GM23338 (cell line): ENCODE results near the gene TEPSIN. TPM values are rescaled to one million over a fixed set of nuclear protein-coding genes. Genes with fewer than 3 reads are reported as not detected.

ENCODE experiments used
- ATAC-seq: fragments of 200-7000 bp; cut with Tn5 transposase; 3 replicates; pipeline ENCODE4 v1.9.1; 2020
- DNase-seq: peaks from one replicate; pipeline ENCODE4 v3.0.0-alpha.2; 2015; ENCODE audit warnings: low spot score
- H2AFZ ChIP-seq: fragments of 200-600 bp; sonication (generic); 2 replicates; pipeline ENCODE4 v1.8.0; 2016; ENCODE audit warnings: antibody characterized with exemption, mild to moderate bottlenecking, moderate library complexity
- H3F3A ChIP-seq: fragments of 200-600 bp; sonication (generic); replicated peaks from 2 replicates; pipeline ENCODE4 v1.8.0; 2017; ENCODE audit warnings: antibody characterized with exemption, mixed run types, low read depth
- H3K27ac ChIP-seq: fragments of 200-600 bp; sonication (generic); 2 replicates; pipeline ENCODE4 v1.6.1; 2016; ENCODE audit warnings: low read depth
- H3K27me3 ChIP-seq: fragments of 200-600 bp; sonication (generic); 2 replicates; pipeline ENCODE4 v1.8.0; 2016; ENCODE audit warnings: mild to moderate bottlenecking, mixed run types, moderate library complexity; ENCODE audit not compliant: insufficient read depth
- H3K36me3 ChIP-seq: fragments of 200-600 bp; sonication (generic); 2 replicates; pipeline ENCODE4 v1.8.0; 2016; ENCODE audit warnings: mild to moderate bottlenecking; ENCODE audit not compliant: insufficient read depth
- H3K4me1 ChIP-seq: fragments of 200-600 bp; sonication (generic); 2 replicates; pipeline ENCODE4 v1.8.0; 2016; ENCODE audit warnings: mild to moderate bottlenecking, moderate library complexity; ENCODE audit not compliant: insufficient read depth
- H3K4me2 ChIP-seq: fragments of 200-600 bp; sonication (generic); 2 replicates; pipeline ENCODE4 v1.7.1; 2017; ENCODE audit warnings: mixed run types
- H3K4me3 ChIP-seq: fragments of 200-600 bp; sonication (generic); 2 replicates; pipeline ENCODE4 v1.6.1; 2016; ENCODE audit warnings: mixed run types
- H3K79me2 ChIP-seq: fragments of 200-600 bp; sonication (generic); replicated peaks from 2 replicates; pipeline ENCODE4 v1.8.0; 2017; ENCODE audit warnings: mild to moderate bottlenecking; ENCODE audit not compliant: insufficient read depth
- H3K9me2 ChIP-seq: fragments of 200-600 bp; sonication (generic); 2 replicates; pipeline ENCODE4 v1.8.0; 2017; ENCODE audit not compliant: insufficient read depth
- H4K20me1 ChIP-seq: fragments of 200-600 bp; sonication (generic); replicated peaks from 2 replicates; pipeline ENCODE4 v1.8.0; 2017; ENCODE audit warnings: mild to moderate bottlenecking; ENCODE audit not compliant: insufficient read depth
- H3K27ac Mint-ChIP-seq: 2 replicates; pipeline ENCODE4 v1.8.0; 2020; ENCODE audit warnings: inconsistent platforms, mild to moderate bottlenecking, moderate library complexity, mixed read lengths
- H3K27me3 Mint-ChIP-seq: 3 replicates; pipeline ENCODE4 v1.8.0; 2022; ENCODE audit warnings: low read depth, mild to moderate bottlenecking, moderate library complexity, mixed read lengths, inconsistent platforms; ENCODE audit not compliant: insufficient read depth, poor library complexity
- H3K36me3 Mint-ChIP-seq: 3 replicates; pipeline ENCODE4 v1.8.0; 2021; ENCODE audit warnings: low read depth, mild to moderate bottlenecking, inconsistent platforms, moderate library complexity, mixed read lengths
- H3K4me1 Mint-ChIP-seq: 3 replicates; pipeline ENCODE4 v1.8.0; 2020; ENCODE audit warnings: mild to moderate bottlenecking, inconsistent platforms, mixed read lengths
- H3K4me3 Mint-ChIP-seq: 3 replicates; pipeline ENCODE4 v1.8.0; 2021; ENCODE audit warnings: moderate library complexity, mild to moderate bottlenecking, inconsistent platforms, mixed read lengths
- H3K9me3 Mint-ChIP-seq: 3 replicates; pipeline ENCODE4 v1.8.0; 2020; ENCODE audit warnings: moderate library complexity, mild to moderate bottlenecking, inconsistent platforms, mixed read lengths
- EZH2phosphoT487 ChIP-seq: fragments of 200-600 bp; sonication (generic); IDR thresholded peaks from one replicate; pipeline ENCODE4 v1.8.1; 2018; ENCODE audit warnings: antibody characterized with exemption; ENCODE audit not compliant: unreplicated experiment
- REST ChIP-seq: IDR thresholded peaks from one replicate; pipeline ENCODE4 v1.6.1; 2018; ENCODE audit warnings: antibody characterized with exemption; ENCODE audit not compliant: unreplicated experiment
- ZNF331 ChIP-seq: fragments of 250-450 bp; sonication (Bioruptor Pico); IDR thresholded peaks from 2 replicates; pipeline ENCODE4 v1.5.0; 2020; ENCODE audit warnings: low read depth, mild to moderate bottlenecking, moderate library complexity
- polyA plus RNA-seq: library from polyadenylated mRNA; unstranded; fragments of >200 nt; fragmentation: Nextera tagmentation; extraction: Ambion mirVana; gene quantifications from 2 replicates; pipeline ENCODE4 v1.2.1, GENCODE V29; 2016
- total RNA-seq: library from RNA; depleted of rRNA; stranded (reverse); fragments of >200 nt; shearing (Covaris generic); gene quantifications from 2 replicates; pipeline ENCODE4 v1.2.3, GENCODE V29; 2014
- TF ChIP-seq, protein P1 (sequence below): fragments of 250-450 bp; sonication (Bioruptor Pico); IDR thresholded peaks from 2 replicates; pipeline ENCODE4 v1.5.0; 2020; ENCODE audit warnings: mild to moderate bottlenecking, moderate library complexity
- TF ChIP-seq, protein P2 (sequence below), 2 experiments: fragments of 200-600 bp in 1 of 2; sonication (generic) in 1 of 2; conservative IDR thresholded peaks; 2 replicates each; pipeline versions ENCODE4 v1.5.1 to v1.6.1; 2016 to 2017; ENCODE audit warnings: antibody characterized with exemption in 2 of 2, low read depth in 2 of 2, mild to moderate bottlenecking in 2 of 2, moderate library complexity in 1 of 2

TEPSIN gene
- total and polyA plus RNA-seq, 2 experiments from 2014 or later: 4.4 to 25.3 TPM

- TF ChIP-seq, protein P1, sequence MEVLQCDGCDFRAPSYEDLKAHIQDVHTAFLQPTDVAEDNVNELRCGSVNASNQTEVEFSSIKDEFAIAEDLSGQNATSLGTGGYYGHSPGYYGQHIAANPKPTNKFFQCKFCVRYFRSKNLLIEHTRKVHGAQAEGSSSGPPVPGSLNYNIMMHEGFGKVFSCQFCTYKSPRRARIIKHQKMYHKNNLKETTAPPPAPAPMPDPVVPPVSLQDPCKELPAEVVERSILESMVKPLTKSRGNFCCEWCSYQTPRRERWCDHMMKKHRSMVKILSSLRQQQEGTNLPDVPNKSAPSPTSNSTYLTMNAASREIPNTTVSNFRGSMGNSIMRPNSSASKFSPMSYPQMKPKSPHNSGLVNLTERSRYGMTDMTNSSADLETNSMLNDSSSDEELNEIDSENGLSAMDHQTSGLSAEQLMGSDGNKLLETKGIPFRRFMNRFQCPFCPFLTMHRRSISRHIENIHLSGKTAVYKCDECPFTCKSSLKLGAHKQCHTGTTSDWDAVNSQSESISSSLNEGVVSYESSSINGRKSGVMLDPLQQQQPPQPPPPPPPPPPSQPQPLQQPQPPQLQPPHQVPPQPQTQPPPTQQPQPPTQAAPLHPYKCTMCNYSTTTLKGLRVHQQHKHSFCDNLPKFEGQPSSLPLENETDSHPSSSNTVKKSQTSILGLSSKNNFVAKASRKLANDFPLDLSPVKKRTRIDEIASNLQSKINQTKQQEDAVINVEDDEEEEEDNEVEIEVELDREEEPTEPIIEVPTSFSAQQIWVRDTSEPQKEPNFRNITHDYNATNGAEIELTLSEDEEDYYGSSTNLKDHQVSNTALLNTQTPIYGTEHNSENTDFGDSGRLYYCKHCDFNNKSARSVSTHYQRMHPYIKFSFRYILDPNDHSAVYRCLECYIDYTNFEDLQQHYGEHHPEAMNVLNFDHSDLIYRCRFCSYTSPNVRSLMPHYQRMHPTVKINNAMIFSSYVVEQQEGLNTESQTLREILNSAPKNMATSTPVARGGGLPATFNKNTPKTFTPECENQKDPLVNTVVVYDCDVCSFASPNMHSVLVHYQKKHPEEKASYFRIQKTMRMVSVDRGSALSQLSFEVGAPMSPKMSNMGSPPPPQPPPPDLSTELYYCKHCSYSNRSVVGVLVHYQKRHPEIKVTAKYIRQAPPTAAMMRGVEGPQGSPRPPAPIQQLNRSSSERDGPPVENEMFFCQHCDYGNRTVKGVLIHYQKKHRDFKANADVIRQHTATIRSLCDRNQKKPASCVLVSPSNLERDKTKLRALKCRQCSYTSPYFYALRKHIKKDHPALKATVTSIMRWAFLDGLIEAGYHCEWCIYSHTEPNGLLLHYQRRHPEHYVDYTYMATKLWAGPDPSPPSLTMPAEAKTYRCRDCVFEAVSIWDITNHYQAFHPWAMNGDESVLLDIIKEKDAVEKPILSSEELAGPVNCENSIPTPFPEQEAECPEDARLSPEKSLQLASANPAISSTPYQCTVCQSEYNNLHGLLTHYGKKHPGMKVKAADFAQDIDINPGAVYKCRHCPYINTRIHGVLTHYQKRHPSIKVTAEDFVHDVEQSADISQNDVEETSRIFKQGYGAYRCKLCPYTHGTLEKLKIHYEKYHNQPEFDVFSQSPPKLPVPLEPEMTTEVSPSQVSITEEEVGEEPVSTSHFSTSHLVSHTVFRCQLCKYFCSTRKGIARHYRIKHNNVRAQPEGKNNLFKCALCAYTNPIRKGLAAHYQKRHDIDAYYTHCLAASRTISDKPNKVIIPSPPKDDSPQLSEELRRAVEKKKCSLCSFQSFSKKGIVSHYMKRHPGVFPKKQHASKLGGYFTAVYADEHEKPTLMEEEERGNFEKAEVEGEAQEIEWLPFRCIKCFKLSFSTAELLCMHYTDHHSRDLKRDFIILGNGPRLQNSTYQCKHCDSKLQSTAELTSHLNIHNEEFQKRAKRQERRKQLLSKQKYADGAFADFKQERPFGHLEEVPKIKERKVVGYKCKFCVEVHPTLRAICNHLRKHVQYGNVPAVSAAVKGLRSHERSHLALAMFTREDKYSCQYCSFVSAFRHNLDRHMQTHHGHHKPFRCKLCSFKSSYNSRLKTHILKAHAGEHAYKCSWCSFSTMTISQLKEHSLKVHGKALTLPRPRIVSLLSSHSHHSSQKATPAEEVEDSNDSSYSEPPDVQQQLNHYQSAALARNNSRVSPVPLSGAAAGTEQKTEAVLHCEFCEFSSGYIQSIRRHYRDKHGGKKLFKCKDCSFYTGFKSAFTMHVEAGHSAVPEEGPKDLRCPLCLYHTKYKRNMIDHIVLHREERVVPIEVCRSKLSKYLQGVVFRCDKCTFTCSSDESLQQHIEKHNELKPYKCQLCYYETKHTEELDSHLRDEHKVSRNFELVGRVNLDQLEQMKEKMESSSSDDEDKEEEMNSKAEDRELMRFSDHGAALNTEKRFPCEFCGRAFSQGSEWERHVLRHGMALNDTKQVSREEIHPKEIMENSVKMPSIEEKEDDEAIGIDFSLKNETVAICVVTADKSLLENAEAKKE: no peak
- TF ChIP-seq ZNF331 (CRISPR knock-in tag): no peak
- TF ChIP-seq EZH2phosphoT487: no peak
Measured at GRCh38 chr17:81203136-81203535, 35.7 kb downstream of the TEPSIN start (continued).

- no peak overlapping the region for H3K27ac Mint-ChIP-seq
- no peaks in the 10 kb centered on the region; the same call in 1 of the 2 replicates for H3K36me3 ChIP-seq
- TF ChIP-seq, protein P2, sequence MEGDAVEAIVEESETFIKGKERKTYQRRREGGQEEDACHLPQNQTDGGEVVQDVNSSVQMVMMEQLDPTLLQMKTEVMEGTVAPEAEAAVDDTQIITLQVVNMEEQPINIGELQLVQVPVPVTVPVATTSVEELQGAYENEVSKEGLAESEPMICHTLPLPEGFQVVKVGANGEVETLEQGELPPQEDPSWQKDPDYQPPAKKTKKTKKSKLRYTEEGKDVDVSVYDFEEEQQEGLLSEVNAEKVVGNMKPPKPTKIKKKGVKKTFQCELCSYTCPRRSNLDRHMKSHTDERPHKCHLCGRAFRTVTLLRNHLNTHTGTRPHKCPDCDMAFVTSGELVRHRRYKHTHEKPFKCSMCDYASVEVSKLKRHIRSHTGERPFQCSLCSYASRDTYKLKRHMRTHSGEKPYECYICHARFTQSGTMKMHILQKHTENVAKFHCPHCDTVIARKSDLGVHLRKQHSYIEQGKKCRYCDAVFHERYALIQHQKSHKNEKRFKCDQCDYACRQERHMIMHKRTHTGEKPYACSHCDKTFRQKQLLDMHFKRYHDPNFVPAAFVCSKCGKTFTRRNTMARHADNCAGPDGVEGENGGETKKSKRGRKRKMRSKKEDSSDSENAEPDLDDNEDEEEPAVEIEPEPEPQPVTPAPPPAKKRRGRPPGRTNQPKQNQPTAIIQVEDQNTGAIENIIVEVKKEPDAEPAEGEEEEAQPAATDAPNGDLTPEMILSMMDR (conservative IDR thresholded peaks at IDR 0.05; ENCODE audit: low read depth in 2 of 2): no peak
- TF ChIP-seq REST: no peak
Measured at GRCh38 chr17:81202318-81202717, 36.5 kb downstream of the TEPSIN start.

More at GRCh38 chr17:81202318-81202717, 36.5 kb downstream of the TEPSIN start:
- H2AFZ ChIP-seq: no peak overlapping the region
- DNase-seq: no peak
- no peak for ATAC-seq
- Mint-ChIP-seq H3K36me3 (peaks cover 7% of the 10 kb centered on the region; the same call in 2 of the 3 replicates), H3K4me1 (no peaks in the 10 kb centered on the region), H3K27me3 (peaks cover 5% of the 10 kb centered on the region), H3K4me3 (no peak overlapping the region), H3K9me3 (no peaks in the 10 kb centered on the region)
- H3K9me2 ChIP-seq: no peaks in the 10 kb centered on the region
- no peaks in the 10 kb centered on the region for H3K4me1 ChIP-seq
- H3K4me3 ChIP-seq: no peak overlapping the region
- no peaks in the 10 kb centered on the region for H3K79me2 ChIP-seq
- no peak overlapping the region for H3K4me2 ChIP-seq
- no peak overlapping the region for H3K27ac ChIP-seq
- H3K27me3 ChIP-seq: no peaks in the 10 kb centered on the region
- H4K20me1 ChIP-seq: no peaks in the 10 kb centered on the region
- no peaks in the 10 kb centered on the region for H3F3A ChIP-seq
